GM18511 (cell line): Measurements from ENCODE around the gene GATAD2A.
"Not testable (repeated sequence)": the region's sequence is repeated elsewhere in the genome, so short reads cannot be mapped to it uniquely, and the experiment has no call there.

Experiments
- ATAC-seq: cut with Tn5 transposase; IDR thresholded peaks from one replicate; pipeline ENCODE4 v1.9.1; 2021; ENCODE audit warnings: mild to moderate bottlenecking, moderate library complexity; ENCODE audit not compliant: unreplicated experiment

GATAD2A gene

GRCh38 chr19:19444681-19445155 is 39.2 kb downstream of the GATAD2A start:
- ATAC-seq: peak; percentile 68

- ATAC-seq: no peak
Measured at GRCh38 chr19:19445288-19445687, 39.8 kb downstream of the GATAD2A start.

GRCh38 chr19:19445911-19446361 is 40.5 kb downstream of the GATAD2A start:
- ATAC-seq: peak; percentile 68

GRCh38 chr19:19446655-19447437 is 41.4 kb downstream of the GATAD2A start:
- no peak for ATAC-seq

- no peak for ATAC-seq
Measured at GRCh38 chr19:19447536-19448237, 42.2 kb downstream of the GATAD2A start.

- no peak for ATAC-seq
Measured at GRCh38 chr19:19448238-19448544, 42.7 kb downstream of the GATAD2A start.

- ATAC-seq: peak; percentile 68
Measured at GRCh38 chr19:19451429-19452242, 46.2 kb downstream of the GATAD2A start.

GRCh38 chr19:19452243-19453124 is 47.0 kb downstream of the GATAD2A start:
- ATAC-seq: no peak

- no peak for ATAC-seq
Measured at GRCh38 chr19:19453125-19453454, 47.6 kb downstream of the GATAD2A start.

- not testable (repeated sequence) for ATAC-seq
Measured at GRCh38 chr19:19455166-19455919, 49.9 kb downstream of the GATAD2A start.

GRCh38 chr19:19457671-19458070 is 52.2 kb downstream of the GATAD2A start:
- ATAC-seq: no peak

- no peak for ATAC-seq
Measured at GRCh38 chr19:19458110-19458816, 52.8 kb downstream of the GATAD2A start.

- peak; percentile 34 for ATAC-seq
Measured at GRCh38 chr19:19459073-19459472, 53.6 kb downstream of the GATAD2A start.

- ATAC-seq: peak; percentile 74
Measured at GRCh38 chr19:19459707-19460251, 54.3 kb downstream of the GATAD2A start.

GRCh38 chr19:19460258-19460731 is 54.8 kb downstream of the GATAD2A start:
- no peak for ATAC-seq

GRCh38 chr19:19460761-19461265 is 55.3 kb downstream of the GATAD2A start:
- no peak for ATAC-seq

- ATAC-seq: no peak
Measured at GRCh38 chr19:19461306-19461670, 55.8 kb downstream of the GATAD2A start.
